Measurements from ENCODE around the gene CLSTN2.

The CLSTN2 gene

DNA sequence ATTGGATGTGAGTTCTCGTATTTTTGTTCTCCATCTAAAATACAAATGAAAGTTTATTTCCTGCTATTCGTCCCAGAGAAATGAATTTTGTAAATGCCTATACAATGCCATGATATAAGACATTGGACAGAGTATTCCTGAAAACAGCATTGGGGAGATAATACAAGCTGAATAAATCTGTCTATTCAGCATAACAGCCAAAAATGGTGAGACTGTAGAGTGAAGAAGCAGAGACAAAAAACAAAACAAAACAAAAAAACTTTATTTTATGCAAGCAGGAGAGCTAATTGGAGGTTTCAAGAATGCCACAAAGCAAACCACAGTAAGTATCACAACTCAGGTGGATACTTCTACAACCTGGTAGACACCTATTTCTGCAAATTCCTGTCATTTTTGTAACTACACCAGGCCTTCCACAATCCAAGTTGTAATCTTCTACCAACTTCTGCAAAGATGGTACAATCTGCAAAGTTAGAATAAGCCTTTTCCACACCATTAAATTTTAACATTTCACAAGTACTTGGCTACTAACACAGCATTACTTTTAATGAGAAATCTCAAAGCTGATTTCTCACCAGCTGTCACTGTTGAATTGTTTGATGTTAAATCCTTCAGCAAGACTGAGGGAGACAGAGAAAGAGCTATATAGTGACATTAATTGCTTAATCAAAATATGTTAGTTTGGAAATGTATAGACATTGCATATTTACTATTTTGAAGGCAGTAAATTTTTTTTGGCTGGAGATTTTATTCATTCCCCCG is 163.1 kb downstream of the CLSTN2 start:
- no peak for DNase-seq

DNA sequence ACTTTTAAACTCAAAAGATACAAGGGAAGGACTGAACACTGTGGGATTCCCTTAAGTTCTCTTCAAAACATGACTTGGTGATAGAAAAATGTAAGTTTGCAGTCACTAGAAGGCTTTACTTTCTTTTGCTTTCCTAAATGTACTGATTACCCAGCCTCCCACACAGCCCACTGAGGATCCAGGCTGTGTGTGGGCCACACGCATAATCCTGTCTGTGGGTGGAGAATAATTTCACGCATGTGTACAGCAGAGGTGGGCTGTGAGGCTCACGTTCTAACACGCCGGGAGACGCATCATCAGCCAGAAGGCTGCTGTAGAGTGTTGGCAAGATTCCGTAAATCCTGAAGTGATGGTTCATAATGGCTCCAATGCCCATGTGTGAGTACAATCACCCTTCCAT is 165.5 kb downstream of the CLSTN2 start:
- no peak for DNase-seq

GRCh38 chr3:140103166-140103565 is 168.2 kb downstream of the CLSTN2 start:
- no peak for DNase-seq

GRCh38 chr3:140103986-140104645 is 169.1 kb downstream of the CLSTN2 start:
- no peak for DNase-seq

DNA sequence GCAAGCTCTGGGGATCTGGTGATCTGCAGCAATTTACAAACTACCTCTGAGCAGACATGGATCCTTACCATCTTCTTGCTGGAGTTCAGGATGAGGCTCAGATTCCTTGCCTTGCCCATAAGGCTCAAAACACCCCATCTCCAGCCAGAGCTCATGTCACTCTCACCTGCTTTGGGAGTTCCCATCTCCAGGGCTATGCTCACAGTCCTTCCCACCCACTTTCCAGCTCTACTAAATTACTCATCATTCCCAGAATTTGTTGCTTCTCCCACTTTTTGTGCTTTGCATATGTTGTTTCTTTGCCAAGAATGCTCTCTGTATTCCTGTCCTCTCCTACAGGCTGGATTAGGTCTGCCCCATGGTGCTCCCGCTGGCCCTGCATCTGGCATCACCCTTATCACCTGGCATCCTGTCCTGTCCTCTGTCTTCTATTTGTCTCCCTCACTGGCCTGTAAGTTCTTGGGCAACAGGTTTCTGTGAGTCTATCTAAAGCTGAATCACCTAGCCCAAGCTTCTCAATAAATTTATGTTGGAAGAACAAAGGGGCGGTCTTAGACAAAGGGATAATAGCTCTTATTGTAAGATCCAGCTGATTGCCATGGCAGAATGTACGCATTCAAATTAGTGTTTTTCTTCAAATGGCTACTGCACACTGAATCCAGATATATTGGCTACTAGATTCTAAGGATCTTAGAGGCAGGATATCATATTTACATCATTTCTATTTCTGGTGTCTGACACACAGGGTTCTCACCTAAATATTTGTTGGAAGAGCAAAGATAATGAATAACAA is 179.2 kb downstream of the CLSTN2 start:
- no peak for DNase-seq

DNA sequence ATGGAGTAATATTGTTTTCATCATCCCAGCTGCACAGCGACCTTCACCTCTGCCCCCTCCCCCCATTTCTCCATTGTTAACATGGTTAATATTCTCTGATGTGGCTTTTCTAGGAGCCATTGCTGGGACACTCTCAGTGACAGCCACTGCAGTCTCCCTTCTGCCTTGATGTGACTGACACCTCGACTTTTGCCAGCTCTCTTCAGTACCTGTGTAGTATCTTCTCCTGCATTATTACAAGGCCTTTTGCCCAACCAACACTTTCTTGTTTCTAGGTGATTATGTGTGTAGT is 179.8 kb downstream of the CLSTN2 start:
- no peak for DNase-seq

DNA sequence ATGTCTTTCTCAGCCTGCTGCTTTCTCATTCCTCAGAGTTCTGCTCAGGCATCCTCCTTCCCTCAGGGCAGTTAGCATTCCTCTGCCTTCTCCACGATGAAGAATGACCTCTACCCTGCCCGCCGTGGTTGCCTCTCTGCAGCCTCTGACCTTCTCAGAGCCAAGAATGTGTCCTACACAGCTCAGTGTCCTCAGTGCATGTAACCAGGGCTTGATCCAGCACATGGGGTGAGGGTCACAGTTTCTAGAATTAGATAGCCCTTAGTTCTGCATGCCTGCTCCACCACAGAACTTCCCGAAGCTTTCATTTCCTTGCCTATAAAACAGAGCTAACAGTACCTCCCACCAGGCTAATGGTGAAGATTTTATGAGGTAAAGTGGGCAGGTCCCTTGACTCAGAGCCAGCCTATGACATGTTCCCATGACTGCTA is 182.1 kb downstream of the CLSTN2 start:
- DNase-seq = no peak

- no peak for DNase-seq
These were observed 187.2 kb downstream of the CLSTN2 start for GRCh38 chr3:140122183-140122582.

- no peak for DNase-seq
These were observed 193.2 kb downstream of the CLSTN2 start for GRCh38 chr3:140128217-140128616.

GRCh38 chr3:140128631-140129030 is 193.6 kb downstream of the CLSTN2 start:
- no peak for DNase-seq

GRCh38 chr3:140129768-140130284 is 194.8 kb downstream of the CLSTN2 start:
- DNase-seq = no peak

DNA sequence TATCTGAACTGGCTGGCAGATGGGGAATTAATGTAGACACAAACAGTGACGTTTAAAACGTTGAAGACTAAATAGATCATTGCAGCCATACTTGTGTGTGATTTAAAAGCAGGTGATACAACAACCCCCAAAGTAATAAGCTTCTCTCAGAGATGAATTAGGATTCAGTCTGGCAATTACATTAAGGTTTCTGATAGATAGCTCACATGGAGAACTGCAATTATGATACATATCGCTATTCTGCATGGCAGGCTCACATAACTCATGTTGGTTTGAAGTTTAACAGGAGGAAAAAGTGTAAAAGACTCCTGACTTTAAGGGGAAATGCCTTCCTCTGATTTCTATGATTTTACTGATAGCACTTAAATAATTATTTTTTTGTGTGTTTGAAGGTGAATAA is 196.9 kb downstream of the CLSTN2 start:
- DNase-seq = no peak

- no peak for DNase-seq
These were observed 199.4 kb downstream of the CLSTN2 start for GRCh38 chr3:140134231-140134965.

- DNase-seq = no peak
These were observed 200.5 kb downstream of the CLSTN2 start for GRCh38 chr3:140135461-140135860.

DNA sequence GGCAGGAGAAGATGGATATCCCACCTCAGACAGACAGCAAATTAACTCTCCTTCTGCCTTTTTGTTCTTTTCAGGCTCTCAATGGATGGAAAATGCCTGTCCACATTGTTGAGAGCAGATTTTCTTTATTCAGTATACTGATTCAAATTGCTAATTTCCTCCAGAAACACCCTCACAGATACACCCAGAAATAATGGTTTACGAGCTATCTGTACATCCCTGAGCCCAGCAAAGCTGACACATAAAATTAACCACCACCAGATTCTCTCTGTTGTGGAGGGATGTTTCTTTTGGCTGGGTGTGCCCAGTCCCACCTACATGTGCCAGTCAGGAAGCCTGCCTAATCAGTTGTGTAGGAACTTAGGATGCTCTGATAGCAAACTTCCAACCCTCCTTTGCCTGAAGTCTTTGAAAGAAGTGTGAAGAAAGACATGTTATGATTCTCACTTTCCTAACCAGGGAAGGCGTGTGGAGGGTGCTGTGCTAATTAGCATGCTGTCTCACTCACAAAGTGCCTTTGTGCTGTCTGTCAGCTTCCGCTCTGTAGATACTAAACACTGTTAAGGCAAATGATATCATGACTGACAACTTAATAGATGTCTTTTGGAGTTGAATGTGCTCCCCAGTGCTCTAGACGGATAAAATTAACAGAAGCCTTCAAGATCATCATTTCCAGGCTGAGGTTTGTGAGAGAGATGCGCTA is 208.5 kb downstream of the CLSTN2 start:
- DNase-seq = no peak

DNA sequence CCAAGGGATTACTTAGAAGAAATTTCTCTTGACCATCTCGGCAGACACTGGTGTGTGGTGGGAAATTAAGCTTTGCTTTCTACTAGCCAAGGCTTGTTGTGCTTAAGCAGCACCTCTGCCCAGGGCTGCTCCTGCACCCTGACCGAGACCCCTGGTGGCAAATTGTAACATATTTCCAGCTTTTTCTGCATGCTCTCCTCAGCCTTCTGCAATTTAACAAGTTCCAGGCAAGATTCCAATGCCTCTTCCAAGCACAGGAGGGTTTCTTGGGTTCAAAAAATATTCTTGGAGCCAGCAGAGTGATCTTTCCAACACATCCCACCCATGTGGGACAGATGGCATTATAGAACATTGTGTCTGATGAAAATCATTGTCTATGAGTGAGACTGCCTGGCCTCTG is 210.5 kb downstream of the CLSTN2 start:
- no peak for DNase-seq

- no peak for DNase-seq
These were observed 211.7 kb downstream of the CLSTN2 start for GRCh38 chr3:140146668-140147067.

GRCh38 chr3:140147965-140148490 is 213.0 kb downstream of the CLSTN2 start:
- DNase-seq = no peak

DNA sequence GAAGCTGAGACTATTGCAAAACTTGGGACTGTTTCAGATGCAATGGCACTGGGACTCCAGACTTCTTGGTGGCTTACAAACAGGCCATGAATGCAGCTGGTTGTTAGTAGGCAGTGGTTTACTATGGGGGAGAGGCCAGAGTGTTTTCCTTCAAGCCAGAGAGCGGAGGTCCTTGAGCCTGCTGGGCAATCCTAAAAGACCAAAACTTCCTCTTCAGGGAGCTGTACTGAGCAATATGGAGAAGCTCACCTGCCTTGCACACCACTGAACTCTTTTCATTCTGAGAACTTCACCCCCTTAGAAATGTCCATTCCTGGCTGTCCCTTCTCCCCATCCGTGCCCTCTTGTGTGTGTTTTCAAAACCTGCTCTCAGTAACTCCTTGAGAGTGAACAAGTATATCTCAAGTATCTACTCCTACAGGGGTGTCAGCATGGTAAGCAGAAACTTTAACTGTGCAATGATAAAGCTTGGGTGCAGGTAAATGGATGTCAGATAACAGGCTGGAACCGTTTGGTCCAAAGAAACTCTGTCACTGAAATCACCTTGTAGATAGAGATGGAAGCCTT is 213.9 kb downstream of the CLSTN2 start:
- DNase-seq = no peak

- no peak for DNase-seq
These were observed 216.3 kb downstream of the CLSTN2 start for GRCh38 chr3:140151321-140151720.

DNA sequence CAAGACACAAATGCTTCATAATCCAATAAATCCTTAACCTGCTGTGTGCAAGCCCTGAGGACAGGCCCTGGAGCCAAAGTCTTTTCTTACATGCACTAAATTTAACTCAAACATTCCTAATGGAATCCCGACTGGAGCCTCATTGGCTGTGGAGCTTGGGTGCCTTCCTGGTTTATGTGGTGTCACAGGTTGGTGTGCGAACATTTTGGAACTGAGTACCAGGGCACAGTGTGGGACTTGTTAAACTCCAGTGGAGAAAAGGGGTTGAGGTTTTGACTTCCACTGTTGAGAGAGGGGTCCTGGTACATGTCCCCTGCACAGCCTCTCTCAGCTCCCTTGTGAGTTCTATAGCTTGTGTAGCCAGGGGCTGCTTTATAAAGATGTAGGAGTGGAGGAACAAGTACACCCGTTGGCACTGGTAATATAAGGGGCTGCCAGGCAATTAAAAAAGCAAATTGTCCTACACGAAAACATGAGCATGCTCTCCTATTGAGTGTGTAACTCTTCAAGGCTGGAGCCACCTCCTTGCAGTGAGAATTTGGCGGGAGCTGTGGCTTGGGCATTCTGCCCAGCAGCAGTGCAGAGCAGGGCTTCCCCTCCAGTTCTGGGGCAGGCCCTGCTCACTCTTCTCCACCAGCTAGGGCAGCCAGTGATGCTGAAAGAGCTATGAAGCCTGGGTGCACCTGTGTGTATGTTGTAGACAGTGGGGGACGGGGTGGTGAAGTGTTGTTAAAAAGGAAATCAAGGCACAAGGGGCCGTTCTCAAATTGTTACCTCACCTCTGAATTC is 218.1 kb downstream of the CLSTN2 start:
- no peak for DNase-seq
